ENCODE data around the gene DBP. TPM values are rescaled to one million over a fixed set of nuclear protein-coding genes. Genes with fewer than 3 reads are reported as not detected.

The DBP gene
- total and polyA plus RNA-seq, 2 experiments from 2014 or later = 5.7 to 6.3 TPM

DNA sequence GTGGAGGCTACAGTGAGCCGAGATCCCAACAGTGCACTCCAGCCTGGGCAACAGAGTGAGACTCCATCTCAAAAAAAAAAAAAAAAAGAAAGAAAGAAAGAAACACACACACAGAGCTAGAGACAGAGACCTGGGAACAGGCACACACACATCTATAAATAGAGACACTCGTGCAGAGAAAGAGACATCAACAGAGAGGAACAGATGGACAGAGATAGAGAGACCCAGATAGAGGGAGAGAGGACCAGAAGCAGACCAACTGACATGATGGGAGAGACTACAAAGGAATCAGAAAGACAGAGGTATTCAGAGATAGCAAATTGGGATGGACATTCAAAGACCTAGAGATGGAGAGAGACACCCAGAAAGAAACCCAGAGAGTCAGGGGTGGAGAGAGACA, 11.0 kb upstream of the DBP start (continued):
- no peak for TF ChIP-seq CTCF (conservative IDR thresholded peaks at IDR 0.05; ENCODE audit: low read depth in 2 of 2)
- TF ChIP-seq, protein P1, sequence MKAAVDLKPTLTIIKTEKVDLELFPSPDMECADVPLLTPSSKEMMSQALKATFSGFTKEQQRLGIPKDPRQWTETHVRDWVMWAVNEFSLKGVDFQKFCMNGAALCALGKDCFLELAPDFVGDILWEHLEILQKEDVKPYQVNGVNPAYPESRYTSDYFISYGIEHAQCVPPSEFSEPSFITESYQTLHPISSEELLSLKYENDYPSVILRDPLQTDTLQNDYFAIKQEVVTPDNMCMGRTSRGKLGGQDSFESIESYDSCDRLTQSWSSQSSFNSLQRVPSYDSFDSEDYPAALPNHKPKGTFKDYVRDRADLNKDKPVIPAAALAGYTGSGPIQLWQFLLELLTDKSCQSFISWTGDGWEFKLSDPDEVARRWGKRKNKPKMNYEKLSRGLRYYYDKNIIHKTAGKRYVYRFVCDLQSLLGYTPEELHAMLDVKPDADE (IDR thresholded peaks at IDR 0.05) = no peak
- no peak for TF ChIP-seq POLR2AphosphoS5 (IDR thresholded peaks at IDR 0.05; ENCODE audit: low read depth)
- TF ChIP-seq CREB1 (CRISPR knock-in tag; IDR thresholded peaks at IDR 0.05; ENCODE audit: low read depth) = no peak
- no peak for TF ChIP-seq ZNF114 (CRISPR knock-in tag; IDR thresholded peaks at IDR 0.05)
- TF ChIP-seq STAT1 (IDR thresholded peaks at IDR 0.05; ENCODE audit: unreplicated experiment) = no peak
- TF ChIP-seq REST (IDR thresholded peaks at IDR 0.05; ENCODE audit: unreplicated experiment) = no peak
- no peak for TF ChIP-seq ZNF331 (CRISPR knock-in tag; IDR thresholded peaks at IDR 0.05; ENCODE audit: low read depth)
- TF ChIP-seq EZH2phosphoT487 (IDR thresholded peaks at IDR 0.05; ENCODE audit: unreplicated experiment) = no peak
- no peak for TF ChIP-seq EZH2 (IDR thresholded peaks at IDR 0.05; ENCODE audit: low read depth, unreplicated experiment)

DNA sequence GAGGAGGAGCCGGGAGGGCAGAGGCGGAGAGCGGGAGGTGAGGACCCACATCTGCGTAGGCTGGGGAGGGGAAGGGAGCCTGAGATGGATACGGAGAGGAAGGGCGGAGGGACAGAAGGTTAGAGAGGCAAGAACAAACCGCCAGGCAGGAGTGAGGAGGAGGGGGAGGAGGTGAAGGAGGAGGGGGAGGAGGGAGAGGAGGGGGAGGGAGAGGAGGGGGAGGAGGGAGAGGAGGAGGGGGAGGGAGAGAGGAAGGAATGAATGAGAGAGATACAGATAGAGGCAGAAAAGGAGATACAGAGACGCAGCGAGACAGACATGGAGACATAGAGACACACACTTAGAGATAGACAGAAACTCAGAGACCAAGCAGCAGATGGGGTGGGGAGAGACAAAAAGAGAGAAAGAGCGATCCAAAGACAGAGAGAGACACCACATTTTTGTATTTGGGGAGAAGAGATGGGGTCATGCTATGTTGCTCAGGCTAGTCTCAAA, 9.6 kb upstream of the DBP start:
- Mint-ChIP-seq H3K36me3 (ENCODE audit: low read depth) (peaks cover 11% of the 10 kb centered on the region), H3K27me3 (ENCODE audit: insufficient read depth, low read depth, poor library complexity) (peaks cover 16% of the 10 kb centered on the region), H3K9me3 (peaks cover 3% of the 10 kb centered on the region; the same call in 1 of the 3 replicates), H3K4me1 (peaks cover 10% of the 10 kb centered on the region), H3K4me3 (peak overlapping the region; percentile 63), H3K27ac (no peak overlapping the region)
- Histone ChIP-seq H3K4me1 (ENCODE audit: insufficient read depth) (peaks cover 5% of the 10 kb centered on the region; the same call in 1 of the 2 replicates), H3K9me2 (ENCODE audit: insufficient read depth) (no peaks in the 10 kb centered on the region), H3K36me3 (ENCODE audit: insufficient read depth) (no peaks in the 10 kb centered on the region), H3K27ac (ENCODE audit: low read depth) (no peak overlapping the region), H4K20me1 (replicated peaks; ENCODE audit: insufficient read depth) (no peaks in the 10 kb centered on the region), H2AFZ (no peak overlapping the region), H3F3A (replicated peaks; ENCODE audit: low read depth) (0 out of 2 replicates have a peak, but pooled peaks cover 13% of the 10 kb centered on the region), H3K79me2 (replicated peaks; ENCODE audit: insufficient read depth) (no peaks in the 10 kb centered on the region), H3K27me3 (ENCODE audit: insufficient read depth) (no peaks in the 10 kb centered on the region), H3K4me3 (peak overlapping the region; percentile 75; the same call in 1 of the 2 replicates), H3K4me2 (peak overlapping the region; percentile 64)
- TF ChIP-seq CREB1 (CRISPR knock-in tag; IDR thresholded peaks at IDR 0.05; ENCODE audit: low read depth) (peak; percentile 63), ZNF331 (CRISPR knock-in tag; IDR thresholded peaks at IDR 0.05; ENCODE audit: low read depth) (no peak)
- ATAC-seq (no peak), DNase-seq (ENCODE audit: low spot score) (peak; percentile 99)

Data from GM23338 (cell line).